Large intestine (tissue), 12 donors: ENCODE measurements around the gene RRP12. TPM values are rescaled to one million over a fixed set of nuclear protein-coding genes. Genes with fewer than 3 reads are reported as not detected.

Source experiments
- DNase-seq, 2 donors: peaks; one replicate each; pipeline versions ENCODE4 v3.0.0 to v3.0.0-alpha.2; 2013
- H3K27ac ChIP-seq: one replicate; pipeline ENCODE4 v1.5.1; 2013; ENCODE audit warnings: low read length
- H3K27me3 ChIP-seq: 2 replicates; pipeline ENCODE4 v1.6.1; 2013; ENCODE audit warnings: low read length; ENCODE audit not compliant: control insufficient read depth, insufficient read depth
- H3K36me3 ChIP-seq: 2 replicates; pipeline ENCODE4 v1.6.1; 2013; ENCODE audit warnings: low read length; ENCODE audit not compliant: control insufficient read depth, insufficient read depth
- H3K4me1 ChIP-seq: one replicate; pipeline ENCODE4 v1.6.1; 2013; ENCODE audit warnings: low read length; ENCODE audit not compliant: control insufficient read depth, insufficient read depth
- H3K4me3 ChIP-seq: one replicate; pipeline ENCODE4 v1.5.1; 2013; ENCODE audit warnings: low read length
- H3K9me3 ChIP-seq: one replicate; pipeline ENCODE4 v1.6.1; 2013; ENCODE audit warnings: mild to moderate bottlenecking, low read depth, low read length, moderate library complexity; ENCODE audit not compliant: control insufficient read depth
- WGBS: methylation state at CpG from one replicate; pipeline ENCODE4 v1.1.5; 2013; ENCODE audit warnings: low lambda C conversion rate; ENCODE audit not compliant: insufficient coverage; 5-methylcytosine and 5-hydroxymethylcytosine counted together
- long read RNA-seq, 11 donors: transcript quantifications; one replicate each; lab custom pipeline, GENCODE V29; 2026
- polyA plus RNA-seq: library from polyadenylated mRNA; unstranded; fragments of 120-200 nt; gene quantifications from one replicate; pipeline ENCODE4 v1.2.1, GENCODE V29; 2013

RRP12 gene, protein sequence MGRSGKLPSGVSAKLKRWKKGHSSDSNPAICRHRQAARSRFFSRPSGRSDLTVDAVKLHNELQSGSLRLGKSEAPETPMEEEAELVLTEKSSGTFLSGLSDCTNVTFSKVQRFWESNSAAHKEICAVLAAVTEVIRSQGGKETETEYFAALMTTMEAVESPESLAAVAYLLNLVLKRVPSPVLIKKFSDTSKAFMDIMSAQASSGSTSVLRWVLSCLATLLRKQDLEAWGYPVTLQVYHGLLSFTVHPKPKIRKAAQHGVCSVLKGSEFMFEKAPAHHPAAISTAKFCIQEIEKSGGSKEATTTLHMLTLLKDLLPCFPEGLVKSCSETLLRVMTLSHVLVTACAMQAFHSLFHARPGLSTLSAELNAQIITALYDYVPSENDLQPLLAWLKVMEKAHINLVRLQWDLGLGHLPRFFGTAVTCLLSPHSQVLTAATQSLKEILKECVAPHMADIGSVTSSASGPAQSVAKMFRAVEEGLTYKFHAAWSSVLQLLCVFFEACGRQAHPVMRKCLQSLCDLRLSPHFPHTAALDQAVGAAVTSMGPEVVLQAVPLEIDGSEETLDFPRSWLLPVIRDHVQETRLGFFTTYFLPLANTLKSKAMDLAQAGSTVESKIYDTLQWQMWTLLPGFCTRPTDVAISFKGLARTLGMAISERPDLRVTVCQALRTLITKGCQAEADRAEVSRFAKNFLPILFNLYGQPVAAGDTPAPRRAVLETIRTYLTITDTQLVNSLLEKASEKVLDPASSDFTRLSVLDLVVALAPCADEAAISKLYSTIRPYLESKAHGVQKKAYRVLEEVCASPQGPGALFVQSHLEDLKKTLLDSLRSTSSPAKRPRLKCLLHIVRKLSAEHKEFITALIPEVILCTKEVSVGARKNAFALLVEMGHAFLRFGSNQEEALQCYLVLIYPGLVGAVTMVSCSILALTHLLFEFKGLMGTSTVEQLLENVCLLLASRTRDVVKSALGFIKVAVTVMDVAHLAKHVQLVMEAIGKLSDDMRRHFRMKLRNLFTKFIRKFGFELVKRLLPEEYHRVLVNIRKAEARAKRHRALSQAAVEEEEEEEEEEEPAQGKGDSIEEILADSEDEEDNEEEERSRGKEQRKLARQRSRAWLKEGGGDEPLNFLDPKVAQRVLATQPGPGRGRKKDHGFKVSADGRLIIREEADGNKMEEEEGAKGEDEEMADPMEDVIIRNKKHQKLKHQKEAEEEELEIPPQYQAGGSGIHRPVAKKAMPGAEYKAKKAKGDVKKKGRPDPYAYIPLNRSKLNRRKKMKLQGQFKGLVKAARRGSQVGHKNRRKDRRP (N-terminal part only)
- 25.3 TPM for polyA plus RNA-seq
- long read RNA-seq, donor 1, full-length matches to known transcripts: 1 of 1 reads
- long read RNA-seq, donor 1, partial matches to known transcripts: 0 of 1 reads
- long read RNA-seq, donor 1, other reads (novel, unspliced or antisense): 0 of 1 reads
- long read RNA-seq, donor 2, full-length matches to known transcripts: 1 of 1 reads
- long read RNA-seq, donor 2, partial matches to known transcripts: 0 of 1 reads
- long read RNA-seq, donor 2, other reads (novel, unspliced or antisense): 0 of 1 reads
- long read RNA-seq, donor 3: 0 reads
- long read RNA-seq, donor 4: 0 reads
- long read RNA-seq, donor 5, full-length matches to known transcripts: 2 of 2 reads
- long read RNA-seq, donor 5, partial matches to known transcripts: 0 of 2 reads
- long read RNA-seq, donor 5, other reads (novel, unspliced or antisense): 0 of 2 reads
- long read RNA-seq, donor 6, full-length matches to known transcripts: 5 of 160 reads
- long read RNA-seq, donor 6, partial matches to known transcripts: 155 of 160 reads
- long read RNA-seq, donor 6, other reads (novel, unspliced or antisense): 0 of 160 reads
- long read RNA-seq, donor 7, partial matches to known transcripts: 0 of 2 reads
- long read RNA-seq, donor 7, other reads (novel, unspliced or antisense): 0 of 2 reads
- long read RNA-seq, donor 8, full-length matches to known transcripts: 2 of 2 reads
- long read RNA-seq, donor 8, partial matches to known transcripts: 0 of 2 reads
- long read RNA-seq, donor 8, other reads (novel, unspliced or antisense): 0 of 2 reads
- long read RNA-seq, donor 9, full-length matches to known transcripts: 3 of 3 reads
- long read RNA-seq, donor 9, partial matches to known transcripts: 0 of 3 reads
- long read RNA-seq, donor 9, other reads (novel, unspliced or antisense): 0 of 3 reads
- long read RNA-seq, donor 10, partial matches to known transcripts: 0 of 2 reads
- long read RNA-seq, donor 10, other reads (novel, unspliced or antisense): 0 of 2 reads
- long read RNA-seq, donor 11, full-length matches to known transcripts: 2 of 2 reads
- long read RNA-seq, donor 11, partial matches to known transcripts: 0 of 2 reads
- long read RNA-seq, donor 11, other reads (novel, unspliced or antisense): 0 of 2 reads

DNA sequence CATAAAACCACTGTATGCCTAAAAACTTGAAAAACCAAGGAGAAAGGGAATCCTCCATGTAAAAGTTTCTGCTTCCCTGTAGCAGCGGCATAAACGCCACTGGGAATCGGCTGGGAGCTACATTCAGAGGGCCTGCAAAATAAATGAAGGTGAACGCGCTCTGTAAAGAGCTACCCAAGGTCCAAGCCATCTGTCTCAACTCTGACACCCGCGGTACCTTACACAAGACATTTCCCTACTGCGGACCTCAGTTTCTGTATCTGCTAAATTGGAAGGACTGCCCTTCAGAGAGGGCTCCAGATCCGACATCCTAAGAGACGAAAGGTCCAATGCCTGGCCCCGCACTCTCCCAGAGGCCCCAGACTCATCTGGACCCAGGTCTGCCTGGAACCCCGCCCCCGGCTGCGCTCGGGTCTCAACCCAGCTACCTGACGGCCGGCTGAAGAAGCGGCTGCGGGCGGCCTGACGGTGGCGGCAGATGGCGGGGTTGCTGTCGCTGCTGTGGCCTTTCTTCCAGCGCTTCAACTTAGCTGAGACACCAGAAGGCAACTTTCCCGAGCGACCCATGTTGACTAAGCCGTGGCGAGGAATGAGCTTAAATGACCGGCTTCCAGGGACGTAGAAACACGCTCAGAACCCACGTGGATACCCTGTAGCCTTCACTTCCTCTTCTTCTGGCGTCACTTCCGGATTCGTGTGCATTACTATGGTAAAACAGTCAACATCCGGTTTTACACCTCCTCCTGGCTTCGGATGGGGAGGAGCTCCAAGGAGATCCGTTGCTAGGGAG is at the start of gene RRP12:
Gene RRP12 (minus strand): TSS at position 676 of the 790 bp plus-strand sequence. CDS start 109 bp downstream, at position 567.
- WGBS: no CpG with 5 or more reads among the region's 39 CpGs
- H3K36me3 ChIP-seq: peaks cover 7% of the 10 kb centered on the region
- peak; percentile 96 to 97 for DNase-seq
- H3K27me3 ChIP-seq: no peaks in the 10 kb centered on the region
- H3K27ac ChIP-seq: peak within 1 kb of the TSS; percentile 64
- no peaks in the 10 kb centered on the region for H3K9me3 ChIP-seq
- H3K4me1 ChIP-seq: peaks cover 3% of the 10 kb centered on the region
- H3K4me3 ChIP-seq: peak within 1 kb of the TSS; percentile 75

DNA sequence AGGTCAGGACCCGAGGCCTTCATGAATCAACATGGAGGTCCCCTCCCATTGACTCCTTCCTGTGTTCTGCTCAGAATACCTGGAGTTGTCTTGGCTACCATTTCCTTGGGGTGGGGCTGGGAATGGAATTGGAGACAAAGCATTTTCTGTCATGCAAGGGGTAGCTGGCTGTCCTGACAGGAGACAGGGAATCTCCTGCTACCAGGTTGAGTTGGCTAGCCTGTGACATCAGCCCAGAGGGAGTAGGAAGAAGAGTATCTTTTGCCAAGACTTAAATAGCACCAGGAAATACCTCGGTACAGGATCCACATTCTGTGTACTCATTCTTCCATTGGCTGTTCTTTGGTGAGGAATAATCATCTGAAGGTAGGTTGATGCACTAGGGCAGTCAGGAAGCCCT is 49.7 kb upstream of the RRP12 start:
- no CpG with 5 or more reads among the region's 2 CpGs for WGBS
- DNase-seq: peak in 1 of 2 donors; percentile 24
- Histone ChIP-seq H3K4me3 (no peak overlapping the region), H3K36me3 (peaks cover 39% of the 10 kb centered on the region), H3K27me3 (no peaks in the 10 kb centered on the region), H3K9me3 (no peaks in the 10 kb centered on the region), H3K27ac (no peak overlapping the region), H3K4me1 (peaks cover 8% of the 10 kb centered on the region)

DNA sequence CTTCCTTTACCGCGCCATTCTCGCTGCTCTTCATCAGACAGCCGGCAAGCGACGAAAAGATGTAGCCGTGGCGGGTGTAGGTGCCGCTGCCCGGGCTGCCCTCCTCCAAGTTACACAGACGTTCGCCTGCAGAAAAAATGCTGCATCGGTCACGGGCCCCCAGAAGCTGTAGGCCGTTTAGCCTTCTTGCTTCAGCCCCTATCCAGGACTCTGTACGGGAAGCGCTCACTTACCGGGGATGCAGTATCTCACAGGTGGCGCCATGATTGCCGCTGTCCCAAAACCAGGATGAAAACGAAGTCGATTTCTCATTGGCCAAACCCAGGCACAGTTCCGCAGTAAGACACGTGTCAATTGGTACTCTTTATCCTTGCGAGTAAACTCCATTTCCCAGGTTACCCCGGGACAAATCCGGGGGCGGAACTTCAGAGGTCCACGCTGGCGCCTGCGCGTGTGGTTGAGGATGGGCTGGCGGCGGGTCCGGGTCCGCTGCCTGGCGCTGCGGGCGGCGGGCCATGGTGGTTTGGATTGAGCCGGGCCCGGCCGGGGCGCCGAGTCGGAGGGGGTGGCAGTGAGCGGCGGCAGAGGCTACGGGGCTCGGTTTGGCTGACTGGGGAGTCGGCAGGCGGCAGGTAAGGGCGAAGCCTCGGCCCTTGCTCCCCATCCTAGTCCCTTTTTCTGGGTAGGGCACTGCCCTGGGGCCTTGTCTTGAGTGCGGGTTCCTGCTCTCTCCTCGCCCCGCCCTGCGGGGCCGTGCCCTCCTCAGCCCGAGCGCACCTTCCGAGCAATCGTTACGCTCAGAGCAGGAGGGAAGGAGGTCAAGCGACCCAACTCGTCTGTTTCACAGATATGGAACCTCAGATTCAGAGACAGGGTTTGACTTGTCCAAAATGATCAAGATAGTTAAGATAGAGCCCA is 44.8 kb upstream of the RRP12 start, which contains the start of the genes EXOSC1 and ZDHHC16:
Gene EXOSC1 (minus strand): TSS at position 285 of the 918 bp plus-strand sequence. CDS start 21 bp downstream, at position 264.
Gene ZDHHC16 (plus strand): TSS at position 454 of the 918 bp plus-strand sequence. CDS start 5,501 bp downstream, outside the sequence.
- H3K4me1 ChIP-seq: peaks cover 14% of the 10 kb centered on the region
- H3K4me3 ChIP-seq: peak within 1 kb of the TSS; percentile 90
- WGBS: no CpG with 5 or more reads among the region's 66 CpGs

DNA sequence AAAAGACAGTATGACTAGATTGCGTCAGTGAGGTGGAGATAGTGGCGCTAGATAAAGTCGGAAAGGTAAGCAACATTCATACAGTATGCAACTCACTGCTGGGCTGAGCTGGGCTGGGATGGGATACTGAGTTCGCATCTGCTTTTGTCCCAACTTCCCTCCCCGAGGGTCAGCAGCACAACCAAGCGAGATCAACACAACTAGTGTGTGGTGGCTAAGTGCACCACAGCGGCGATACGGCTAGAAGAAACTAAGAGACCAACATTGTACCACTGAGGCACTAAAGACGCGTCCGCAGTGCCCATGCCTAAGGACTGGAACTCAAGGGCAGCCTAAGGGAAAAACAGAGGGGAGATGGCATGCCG is 44.2 kb upstream of the RRP12 start:
- peaks cover 14% of the 10 kb centered on the region for H3K4me1 ChIP-seq
- H3K36me3 ChIP-seq: peaks cover 15% of the 10 kb centered on the region
- no CpG with 5 or more reads among the region's 13 CpGs for WGBS

More for the DNA sequence above, 44.8 kb upstream of the RRP12 start, which contains the start of the genes EXOSC1 and ZDHHC16:
- peak; percentile 93 to 95 for DNase-seq
- Histone ChIP-seq H3K9me3 (no peaks in the 10 kb centered on the region), H3K27ac (peak within 1 kb of the TSS; percentile 21), H3K27me3 (no peaks in the 10 kb centered on the region), H3K36me3 (peaks cover 12% of the 10 kb centered on the region)

DNA sequence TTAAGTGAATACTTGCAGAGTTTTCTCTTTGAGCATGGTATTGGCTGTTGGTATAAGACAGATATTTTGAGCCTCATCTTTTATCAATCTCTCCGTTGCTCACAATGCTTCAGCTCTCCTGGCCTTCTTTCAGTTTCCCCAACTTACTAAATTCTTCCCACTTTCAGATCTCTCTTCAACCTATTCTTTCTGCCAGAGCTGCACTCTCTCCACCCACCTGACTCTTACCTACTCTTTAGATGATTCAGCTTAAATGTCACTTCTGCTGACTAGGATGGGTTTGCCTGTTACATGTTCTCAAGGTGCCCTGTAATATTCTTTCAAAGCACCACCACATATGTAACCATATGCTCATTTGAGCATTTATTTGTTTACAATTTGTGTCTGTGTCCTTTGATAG is 43.1 kb upstream of the RRP12 start:
- peaks cover 20% of the 10 kb centered on the region for H3K36me3 ChIP-seq

More for the DNA sequence above, 44.2 kb upstream of the RRP12 start:
- H3K9me3 ChIP-seq: no peaks in the 10 kb centered on the region
- peak overlapping the region; percentile 21 for H3K27ac ChIP-seq
- peak overlapping the region; percentile 90 for H3K4me3 ChIP-seq
- DNase-seq: peak in 1 of 2 donors; percentile 20
- no peaks in the 10 kb centered on the region for H3K27me3 ChIP-seq

DNA sequence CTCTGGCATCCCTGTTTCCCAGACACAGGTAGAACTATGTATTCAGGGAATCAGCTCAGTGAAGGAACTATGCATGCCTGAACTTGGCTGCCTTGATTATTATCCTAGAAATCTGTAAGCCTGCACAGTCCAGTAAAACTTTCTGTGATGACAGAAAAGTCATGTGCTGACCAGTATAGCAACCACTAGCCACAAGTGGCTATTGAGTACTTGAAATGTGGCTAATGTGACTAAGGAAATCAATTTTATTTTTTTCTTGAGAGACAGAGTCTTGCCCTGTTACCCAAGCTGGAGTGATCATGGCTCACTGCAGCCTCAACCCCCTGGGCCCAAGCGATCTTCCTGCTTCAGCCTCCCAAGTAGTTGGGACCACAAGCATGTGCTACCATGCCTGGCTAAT is 41.1 kb upstream of the RRP12 start:
- no CpG with 5 or more reads among the region's 1 CpG for WGBS
- Histone ChIP-seq H3K27me3 (no peaks in the 10 kb centered on the region), H3K27ac (no peak overlapping the region), H3K9me3 (no peaks in the 10 kb centered on the region), H3K4me1 (peaks cover 13% of the 10 kb centered on the region), H3K36me3 (peaks cover 35% of the 10 kb centered on the region), H3K4me3 (no peak overlapping the region)
- no peak for DNase-seq

More for the DNA sequence above, 43.1 kb upstream of the RRP12 start:
- peaks cover 14% of the 10 kb centered on the region for H3K4me1 ChIP-seq
- no peak for DNase-seq
- 100% methylated on average over 1 of the region's 1 CpG for WGBS
- H3K9me3 ChIP-seq: no peaks in the 10 kb centered on the region
- H3K4me3 ChIP-seq: no peak overlapping the region
- no peaks in the 10 kb centered on the region for H3K27me3 ChIP-seq
- no peak overlapping the region for H3K27ac ChIP-seq

DNA sequence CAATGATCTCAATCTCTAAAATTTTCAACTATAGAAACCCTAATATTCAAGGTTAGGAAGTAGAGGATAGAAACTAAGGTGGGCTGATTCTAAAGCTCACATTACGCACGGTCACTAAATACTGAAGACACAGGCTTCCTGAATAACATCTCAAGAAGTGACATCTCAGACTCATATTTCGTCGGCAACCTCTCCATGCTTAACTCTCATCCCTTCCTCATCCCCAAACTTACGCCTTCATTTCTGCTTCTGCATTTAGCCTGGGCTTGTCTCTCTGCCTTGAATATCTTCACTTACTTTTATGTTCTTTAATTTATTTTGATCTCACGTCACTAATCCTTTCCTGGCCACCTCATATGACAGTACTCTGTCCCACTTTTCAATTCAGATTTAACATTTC is 34.1 kb upstream of the RRP12 start:
- H3K36me3 ChIP-seq: peaks cover 64% of the 10 kb centered on the region
- WGBS: 100% methylated on average over 2 of the region's 6 CpGs

More for the DNA sequence above, 34.1 kb upstream of the RRP12 start:
- DNase-seq: no peak
- H3K27ac ChIP-seq: no peak overlapping the region
- H3K4me3 ChIP-seq: no peak overlapping the region
- no peaks in the 10 kb centered on the region for H3K27me3 ChIP-seq
- no peaks in the 10 kb centered on the region for H3K9me3 ChIP-seq
- H3K4me1 ChIP-seq: no peaks in the 10 kb centered on the region
